HG02852 (cell line): ENCODE measurements around the gene GATC.
"Not testable (repeated sequence)": the region's sequence is repeated elsewhere in the genome, so short reads cannot be mapped to it uniquely, and the experiment has no call there.

Experiments used
- ATAC-seq: cut with Tn5 transposase; IDR thresholded peaks from one replicate; pipeline ENCODE4 v1.9.1; 2021; ENCODE audit warnings: mild to moderate bottlenecking, moderate library complexity; ENCODE audit not compliant: unreplicated experiment

The GATC gene

DNA sequence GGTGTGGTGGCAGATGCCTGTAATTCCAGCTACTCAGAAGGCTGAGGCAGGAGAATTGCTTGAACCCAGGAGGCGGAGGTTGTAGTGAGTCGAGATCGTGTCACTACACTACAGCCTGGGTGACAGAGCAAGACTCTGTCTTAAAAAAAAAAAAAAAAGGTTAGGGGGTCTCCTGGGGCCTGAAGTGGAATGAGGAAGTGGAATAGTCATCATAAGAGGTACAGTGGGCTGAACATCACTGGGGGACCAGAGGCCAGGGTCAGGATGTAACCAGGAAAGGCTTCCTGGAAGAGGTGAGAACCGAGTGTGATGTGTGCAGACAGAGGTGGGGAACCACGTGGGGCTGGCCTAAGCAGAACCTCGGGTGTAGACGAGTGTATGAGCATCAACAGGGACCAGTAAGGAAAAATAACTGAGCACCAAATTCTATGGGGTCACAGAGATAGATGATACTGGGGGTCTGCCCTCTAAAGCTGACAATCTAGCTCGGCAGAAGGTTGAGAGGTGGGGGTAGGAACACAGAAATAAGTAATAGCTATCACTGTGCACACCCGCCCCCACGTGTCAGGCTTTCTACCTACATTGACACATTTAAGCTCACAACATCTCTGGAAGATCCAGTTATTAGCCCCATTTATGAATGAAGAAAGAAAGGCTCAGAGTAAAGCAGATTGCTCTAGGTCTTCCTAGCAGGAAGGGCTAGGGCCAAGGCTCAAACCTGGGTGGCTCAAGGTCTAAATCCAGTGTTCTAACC is 13.3 kb upstream of the GATC start:
- no peak for ATAC-seq

DNA sequence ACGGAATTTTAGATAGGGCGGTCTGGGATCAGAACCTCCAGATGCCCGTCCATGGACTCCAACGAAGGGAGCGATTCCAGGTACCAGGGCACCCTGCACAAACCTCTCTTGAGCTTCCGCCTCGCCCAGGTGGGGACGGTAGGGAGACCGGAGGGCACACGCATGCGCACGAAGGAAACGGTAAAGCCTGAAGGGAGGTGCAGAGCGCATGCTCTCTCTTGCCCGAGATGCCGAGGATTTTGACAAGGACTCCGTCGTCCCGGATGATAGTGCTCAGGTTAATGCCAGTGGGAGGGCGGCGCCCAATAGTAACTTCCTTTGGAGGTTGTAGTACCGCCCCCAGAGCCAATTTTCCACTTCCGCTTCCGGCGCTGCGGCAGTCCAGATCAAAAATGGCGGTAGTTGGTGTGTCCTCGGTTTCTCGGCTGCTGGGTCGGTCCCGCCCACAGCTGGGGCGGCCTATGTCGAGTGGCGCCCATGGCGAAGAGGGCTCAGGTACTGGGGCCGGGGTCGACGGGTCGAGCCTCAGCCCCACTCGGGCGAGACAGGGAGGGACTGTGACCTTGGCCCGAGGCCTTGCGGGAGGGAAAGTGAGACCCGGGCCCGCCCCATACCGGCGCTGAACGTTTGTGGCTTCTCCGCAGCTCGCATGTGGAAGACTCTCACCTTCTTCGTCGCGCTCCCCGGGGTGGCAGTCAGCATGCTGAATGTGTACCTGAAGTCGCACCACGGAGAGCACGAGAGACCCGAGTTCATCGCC is 8.3 kb upstream of the GATC start, which contains the start of gene COX6A1:
Gene COX6A1 (plus strand): TSS at position 379 of the 760 bp plus-strand sequence. CDS start 14 bp downstream, at position 393.
- peak; percentile 95 for ATAC-seq

DNA sequence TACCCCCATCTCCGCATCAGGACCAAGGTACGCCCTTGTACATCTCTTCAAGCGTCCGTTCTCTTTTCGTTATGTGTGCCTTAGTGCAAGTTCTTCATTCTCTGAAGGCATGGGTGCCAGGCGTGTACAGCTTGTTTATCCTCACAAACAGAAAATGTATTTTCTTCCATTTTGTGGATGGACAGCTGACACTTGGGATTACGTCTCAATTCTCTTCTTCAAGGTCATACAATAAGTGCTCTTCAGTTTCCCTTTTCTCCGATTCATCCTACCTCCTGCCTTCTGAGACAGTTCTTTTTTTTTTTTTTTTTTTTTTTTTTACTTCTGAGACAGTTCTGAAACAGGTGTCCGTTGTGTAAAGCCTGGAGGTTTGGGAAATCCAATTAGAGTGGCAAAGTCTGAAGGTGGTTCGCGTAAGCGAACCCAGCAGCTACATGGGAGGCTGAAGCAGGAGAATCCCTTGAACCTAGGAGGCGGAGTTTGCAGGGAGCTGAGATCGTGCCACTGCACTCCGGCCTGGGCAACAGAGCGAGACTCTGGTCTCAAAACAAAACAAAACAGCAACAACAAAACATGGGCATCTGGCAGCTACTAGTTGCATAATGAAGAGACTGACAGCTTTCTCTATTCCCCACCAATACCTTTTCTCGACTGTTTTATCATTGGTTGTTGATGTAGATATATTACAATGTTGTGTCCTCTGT is 7.6 kb upstream of the GATC start:
- peak; percentile 2 for ATAC-seq

DNA sequence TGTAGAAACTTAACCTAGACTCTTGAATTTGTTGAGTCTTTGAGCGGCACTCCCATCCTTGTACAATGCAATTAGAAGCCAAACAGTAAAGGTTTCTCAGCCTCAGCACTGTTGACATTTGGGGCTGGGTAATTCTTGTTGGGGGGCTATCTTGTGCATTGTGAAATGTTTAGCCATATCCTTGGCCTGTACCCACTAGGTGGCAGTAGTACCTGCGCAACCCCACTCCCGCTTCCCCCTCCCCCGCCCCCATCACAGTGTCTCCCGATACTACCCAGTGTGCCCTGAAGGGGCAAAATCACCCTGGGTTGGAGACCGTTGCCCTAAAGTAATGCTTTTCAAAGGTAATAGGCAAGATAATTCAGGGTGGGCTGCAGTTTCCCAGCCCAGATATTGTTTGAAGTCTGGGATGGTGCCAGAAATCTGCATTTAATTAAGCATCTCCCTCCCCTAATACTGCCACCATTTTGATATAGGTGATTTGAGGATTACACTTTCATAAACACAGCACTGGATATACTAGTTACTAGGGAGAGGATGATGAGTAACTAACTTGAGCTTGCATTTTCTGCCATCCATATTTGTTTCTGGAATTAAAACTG is 6.5 kb upstream of the GATC start:
- no peak for ATAC-seq

DNA sequence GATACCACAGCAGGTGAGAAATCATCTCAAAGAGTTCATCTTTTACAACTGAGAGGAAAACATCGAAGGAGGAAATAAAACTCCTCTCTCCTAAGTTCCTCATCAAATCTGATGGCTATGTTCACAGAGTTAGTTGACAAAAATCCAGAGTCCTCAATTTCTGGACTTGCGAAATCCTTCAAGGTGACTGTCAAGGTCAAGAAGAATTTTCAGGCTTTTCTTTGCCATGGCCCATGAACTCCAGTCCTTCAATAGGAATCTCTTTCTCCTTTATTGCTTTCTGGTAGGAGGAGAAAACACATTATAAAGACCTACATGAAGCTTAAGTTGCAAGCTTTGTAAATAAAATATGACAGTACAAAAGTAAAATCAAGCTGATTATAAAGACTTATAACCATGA is 1.6 kb upstream of the GATC start:
- ATAC-seq, result no peak

DNA sequence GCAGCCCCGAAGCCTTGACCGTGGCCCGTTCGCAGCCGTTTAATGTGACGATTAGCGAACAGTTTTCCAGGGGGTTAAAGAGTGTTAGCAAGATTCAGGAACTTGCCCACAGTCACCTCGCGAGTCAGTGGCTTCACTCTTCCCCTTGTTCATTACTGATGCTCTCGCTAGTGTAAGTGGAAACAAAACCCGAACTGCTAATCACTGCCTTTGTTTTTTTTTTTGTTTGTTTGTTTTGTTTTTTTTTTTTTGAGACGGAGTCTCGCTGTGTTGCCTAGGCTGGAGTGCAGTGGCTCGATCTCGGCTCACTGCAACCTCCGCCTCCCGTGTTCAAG is 567 bp downstream of the GATC start:
- ATAC-seq, result not testable (repeated sequence)

DNA sequence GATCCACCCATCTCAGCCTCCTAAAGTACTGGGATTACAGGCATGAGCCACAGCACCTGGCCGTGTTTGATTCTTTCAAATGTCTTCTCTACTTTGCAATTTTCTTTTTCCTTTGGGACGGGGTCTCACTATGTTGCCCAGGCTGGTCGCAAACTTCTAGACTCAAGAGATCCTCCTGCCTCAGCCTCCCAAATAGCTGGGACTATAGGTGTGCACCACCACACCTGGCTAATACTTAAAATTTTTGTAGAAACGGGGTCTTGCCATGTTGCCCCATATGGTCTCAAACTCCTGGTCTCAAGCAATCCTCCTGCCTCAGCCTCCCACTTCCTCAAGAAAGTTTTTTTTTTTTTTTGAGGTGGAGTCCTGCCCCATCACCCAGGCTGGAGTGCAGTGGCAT is 1.7 kb downstream of the GATC start:
- ATAC-seq, result no peak

DNA sequence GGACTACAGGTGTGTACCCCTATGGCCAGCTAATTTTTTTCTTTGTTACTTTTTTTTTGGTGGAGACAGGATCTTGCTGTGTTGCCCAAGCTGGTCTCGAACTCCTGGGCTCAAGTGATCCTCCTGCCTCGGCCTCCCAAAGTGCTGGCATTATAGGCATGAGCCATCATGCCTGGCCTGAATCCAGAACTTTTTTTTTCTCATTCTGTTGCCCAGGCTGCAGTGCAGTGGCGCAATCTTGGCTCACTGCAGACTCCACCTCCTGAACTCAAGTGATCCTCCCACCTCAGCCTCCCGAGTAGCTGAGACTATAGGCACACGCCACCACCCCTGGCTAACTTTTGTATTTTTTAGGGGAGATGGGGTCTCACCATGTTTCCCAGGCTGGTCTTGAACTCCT is 6.3 kb downstream of the GATC start:
- not testable (repeated sequence) for ATAC-seq

DNA sequence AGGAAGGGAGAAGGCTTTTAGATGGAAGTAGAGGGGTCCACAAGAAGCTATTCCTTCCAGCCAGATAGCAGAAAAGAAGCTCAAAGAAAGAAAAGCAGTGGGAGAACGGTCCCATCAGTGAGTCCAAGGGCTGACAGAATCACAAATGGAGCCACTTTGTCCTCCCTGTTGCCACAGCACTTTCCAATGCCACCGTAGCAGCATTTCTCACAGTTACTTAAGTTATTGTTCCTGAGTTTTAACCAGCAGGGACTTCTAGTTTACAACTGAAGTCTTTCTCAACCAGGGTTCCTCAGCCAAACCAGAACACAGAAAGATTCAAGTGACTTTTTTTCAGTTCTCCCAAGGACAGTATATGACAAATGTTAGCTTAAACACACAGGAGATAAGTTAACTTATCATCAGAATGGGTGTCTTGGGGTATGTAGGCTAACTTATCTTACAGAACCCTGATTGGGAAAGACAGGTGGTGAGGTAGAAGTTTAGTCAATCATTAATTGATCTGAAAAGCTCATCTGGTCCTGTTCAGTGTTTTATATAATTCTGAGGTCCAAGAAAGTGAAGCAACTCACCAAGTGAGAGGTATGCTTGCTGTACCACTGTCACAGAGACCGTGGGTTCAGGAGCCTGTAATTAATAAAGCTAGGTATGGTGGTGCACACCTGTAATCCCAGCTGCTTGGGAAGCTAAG is 7.0 kb downstream of the GATC start:
- no peak for ATAC-seq

DNA sequence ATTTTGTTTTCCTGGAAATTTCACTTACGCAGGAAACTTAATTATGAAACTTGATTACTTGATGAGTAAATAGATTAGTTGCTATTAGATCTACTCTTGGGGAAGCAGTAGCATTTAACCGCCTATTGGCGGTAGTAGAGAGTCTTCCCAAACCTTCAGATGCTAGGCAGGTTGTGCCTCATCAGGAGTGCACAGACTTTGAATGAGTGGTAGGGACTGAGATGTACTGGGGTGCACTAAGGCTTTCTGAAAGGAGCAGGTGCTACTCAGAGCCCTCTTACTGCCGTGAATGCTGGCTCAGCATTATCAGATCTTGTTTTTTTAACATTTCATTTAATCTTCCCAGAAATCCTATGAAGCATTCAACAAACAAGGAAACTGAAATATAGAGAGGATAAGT is 7.7 kb downstream of the GATC start:
- no peak for ATAC-seq

DNA sequence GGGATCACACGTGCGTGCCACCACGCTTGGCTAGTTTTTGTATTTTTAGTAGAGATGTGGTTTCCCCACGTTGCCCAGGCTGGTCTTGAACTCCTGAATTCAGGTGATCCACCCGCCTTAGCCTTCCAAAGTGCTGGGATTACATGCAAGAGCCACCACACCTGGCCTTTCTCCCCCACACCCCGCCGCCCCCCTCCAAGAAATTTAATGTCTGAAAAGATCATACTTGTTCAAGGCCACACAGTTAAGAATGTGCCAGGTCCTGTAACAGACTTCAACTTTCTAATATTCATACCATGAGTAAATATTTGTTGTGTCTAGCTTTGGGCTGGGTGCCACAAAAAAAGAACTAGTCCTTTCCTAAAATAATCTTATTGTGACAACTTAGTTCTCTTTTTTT is 9.1 kb downstream of the GATC start:
- no peak for ATAC-seq

DNA sequence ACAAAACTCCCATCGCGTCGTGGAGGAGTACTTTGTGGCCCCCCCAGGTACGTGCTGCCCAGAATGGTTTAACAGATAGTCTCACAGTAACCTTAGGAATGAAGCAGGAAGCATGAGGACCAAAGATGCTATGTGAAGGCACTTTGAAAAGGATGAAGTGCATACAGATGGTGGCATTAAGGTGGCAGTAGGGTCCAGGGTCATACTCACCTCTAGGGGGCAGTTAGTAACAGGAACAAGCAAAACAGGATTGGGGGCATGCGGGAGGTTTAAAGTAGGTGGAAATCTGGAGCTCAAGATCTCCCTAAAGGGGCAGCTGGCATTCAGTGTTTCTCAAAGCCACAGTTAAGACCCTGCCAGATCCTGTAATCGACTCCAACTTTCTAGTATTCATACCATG is 10.9 kb downstream of the GATC start:
- no peak for ATAC-seq

DNA sequence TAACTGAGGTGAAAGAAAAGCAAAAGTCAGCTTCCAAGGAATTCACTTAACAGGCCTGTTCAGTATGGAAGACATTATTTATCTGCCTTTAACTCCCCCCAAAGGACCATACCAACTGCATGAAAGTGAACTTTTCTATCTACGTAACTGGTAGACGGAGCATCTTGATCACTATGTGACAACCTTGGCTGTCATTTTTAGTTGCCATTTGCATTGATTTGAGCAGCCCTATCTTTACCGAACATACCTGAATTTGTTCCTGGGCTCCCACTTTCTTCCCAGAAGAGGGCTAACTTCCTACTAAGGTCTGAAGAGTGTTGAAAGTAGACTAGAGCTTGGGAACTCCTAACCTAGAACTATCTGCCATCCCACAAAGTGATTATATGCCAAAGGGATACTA is 13.9 kb downstream of the GATC start:
- ATAC-seq, result no peak

DNA sequence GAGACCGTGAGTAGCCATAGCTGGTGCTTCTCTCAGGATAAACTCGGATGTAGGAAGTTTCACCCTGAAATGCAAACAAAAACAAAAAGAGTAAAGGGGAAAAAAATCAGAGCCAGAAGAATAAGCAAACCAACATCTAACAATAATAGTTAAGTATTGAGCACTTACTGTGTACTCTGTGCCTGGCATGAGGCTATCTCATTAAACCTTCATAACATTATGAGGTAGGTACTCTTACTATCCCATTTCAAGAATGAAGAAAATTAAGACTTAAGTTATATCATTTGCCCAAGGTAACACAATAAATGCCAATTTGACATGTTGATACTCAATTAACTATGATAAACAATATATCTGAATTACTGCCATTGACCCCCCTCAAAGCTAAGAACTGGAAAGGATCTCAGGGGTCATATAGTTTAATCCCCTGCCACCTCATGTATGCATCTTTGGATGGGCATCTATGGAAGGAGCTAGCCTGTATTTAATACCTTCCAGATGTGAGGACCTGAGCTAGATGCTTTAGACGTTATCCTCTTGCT is 15.9 kb downstream of the GATC start:
- no peak for ATAC-seq

DNA sequence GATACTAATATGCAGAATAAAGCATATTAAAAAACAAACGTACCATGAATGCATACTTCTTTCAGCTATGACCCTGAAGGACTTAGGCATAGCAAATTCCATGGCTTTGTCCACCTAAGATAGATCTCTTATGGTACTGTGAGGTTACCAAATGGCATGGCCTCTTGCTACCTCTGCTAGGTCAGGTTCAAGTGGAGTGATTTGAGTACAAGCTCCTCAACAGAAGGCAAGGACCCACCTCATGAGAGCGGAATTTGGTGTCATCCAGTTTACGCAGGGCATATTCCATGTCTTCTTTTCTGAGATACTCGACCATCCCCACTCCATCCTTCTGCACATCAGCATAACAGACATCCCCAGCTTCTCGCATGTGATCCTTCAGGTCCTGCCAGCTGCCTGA is 17.5 kb downstream of the GATC start:
- ATAC-seq, result no peak

DNA sequence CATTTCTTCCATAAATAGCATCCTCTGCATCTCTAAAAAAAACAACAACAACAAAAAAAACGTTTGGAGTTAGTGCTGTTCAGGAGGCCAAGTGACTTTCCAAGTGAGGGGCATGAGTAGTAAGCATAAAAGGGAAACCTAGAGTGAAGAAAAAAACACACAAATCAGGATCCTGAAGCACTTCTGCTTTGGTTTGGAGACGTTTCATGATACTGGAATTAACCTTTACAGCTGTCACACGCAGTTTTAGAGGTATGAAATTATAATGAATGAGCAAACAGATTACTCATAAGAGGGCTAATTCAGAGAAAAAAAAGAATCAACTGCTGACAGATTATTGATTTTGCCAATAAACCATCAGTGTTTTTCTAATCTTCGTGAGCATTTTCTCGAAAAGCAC is 19.5 kb downstream of the GATC start:
- ATAC-seq, result no peak

DNA sequence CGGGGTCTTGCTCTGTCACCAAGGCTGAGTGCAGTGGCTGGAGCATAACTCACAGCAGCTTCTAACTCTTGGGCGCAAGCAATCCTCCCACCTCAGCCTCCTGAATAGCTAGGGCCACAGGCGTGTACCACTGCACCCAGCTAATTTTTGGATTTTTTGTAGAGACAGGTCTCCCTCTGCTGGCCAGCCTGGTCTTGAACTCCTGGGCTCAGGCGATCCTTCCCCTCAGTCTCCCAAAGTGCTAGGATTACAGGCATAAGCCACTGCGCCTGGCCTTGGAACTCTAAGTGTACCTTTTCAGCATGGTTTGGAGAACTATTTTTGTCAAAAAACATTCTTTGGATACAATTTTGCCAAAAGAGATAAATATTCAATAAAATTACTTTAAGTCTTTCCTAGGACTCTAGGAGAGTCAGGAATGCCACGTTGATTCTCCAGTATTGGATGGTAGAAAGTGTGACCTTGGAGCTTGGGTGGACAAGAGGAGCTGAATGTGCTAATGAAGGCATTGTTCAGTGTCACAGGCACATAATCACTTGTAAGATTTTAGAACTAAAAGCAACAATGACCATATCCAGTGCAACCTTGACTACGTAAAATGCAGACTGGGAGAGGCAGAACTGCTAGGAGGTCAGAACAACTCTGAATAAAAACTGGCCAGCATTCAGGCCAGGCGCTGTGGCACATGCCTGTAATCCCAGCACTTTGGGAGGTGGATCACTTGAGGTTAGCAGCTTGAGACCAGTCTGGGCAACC is 20.5 kb downstream of the GATC start:
- no peak for ATAC-seq

DNA sequence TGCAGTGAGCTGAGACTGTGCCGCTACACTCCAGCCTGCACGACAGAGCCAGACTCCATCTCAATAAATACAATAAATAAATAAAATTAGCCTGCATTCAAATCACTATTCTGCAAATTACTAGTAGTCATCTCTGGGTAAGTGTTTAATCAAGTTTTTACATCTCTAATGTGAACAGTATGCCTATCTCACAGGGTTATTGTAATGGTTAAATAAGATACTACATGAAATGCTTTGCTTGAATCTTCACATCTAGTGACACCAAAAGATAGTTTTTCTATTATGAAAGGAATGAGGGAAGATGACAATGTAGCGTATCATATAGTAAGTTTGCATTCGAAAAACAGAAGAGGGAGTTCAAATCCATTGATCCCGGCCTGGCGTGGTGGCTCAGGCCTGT is 21.2 kb downstream of the GATC start:
- ATAC-seq, result no peak

DNA sequence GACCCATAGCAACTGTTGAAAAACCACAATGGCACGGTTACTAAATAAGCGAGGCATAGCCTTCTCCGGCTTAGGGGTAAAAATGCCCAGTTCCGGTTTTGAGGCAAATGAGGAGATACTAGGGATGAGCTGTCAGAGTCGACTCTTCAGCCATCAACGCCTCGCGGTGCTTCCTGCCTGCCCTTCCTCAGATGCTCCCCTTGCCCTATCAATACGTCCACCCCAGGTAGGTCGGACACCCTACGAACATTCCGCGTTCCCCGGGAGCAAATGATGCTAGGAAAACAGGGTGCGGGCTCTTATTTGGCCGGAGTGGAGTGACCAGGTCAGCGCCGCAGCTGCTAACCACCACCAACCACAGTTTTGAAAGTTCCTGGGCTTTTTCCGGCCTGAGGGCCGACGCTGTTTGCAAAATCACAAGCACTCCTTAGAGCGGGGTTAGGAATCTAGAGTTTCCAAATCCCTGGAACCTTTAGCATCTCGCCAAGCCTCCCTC is 22.1 kb downstream of the GATC start:
- ATAC-seq, result no peak
